Left kidney (tissue), 2 donors: ENCODE measurements around the gene CPXM2. TPM values are rescaled to one million over a fixed set of nuclear protein-coding genes. Genes with fewer than 3 reads are reported as not detected.

Experiments used
- DNase-seq: peaks from one replicate; pipeline ENCODE4 v3.0.0-alpha.2; 2013
- polyA plus RNA-seq: library from polyadenylated mRNA; unstranded; fragments of 120-200 nt; gene quantifications from one replicate; pipeline ENCODE4 v1.2.1, GENCODE V29; 2013; ENCODE audit not compliant: insufficient read length

The CPXM2 gene
- polyA plus RNA-seq, 1 donor, result 4.6 TPM

- DNase-seq, result no peak
Measured at GRCh38 chr10:123869020-123869414, 22.6 kb downstream of the CPXM2 start.

DNA sequence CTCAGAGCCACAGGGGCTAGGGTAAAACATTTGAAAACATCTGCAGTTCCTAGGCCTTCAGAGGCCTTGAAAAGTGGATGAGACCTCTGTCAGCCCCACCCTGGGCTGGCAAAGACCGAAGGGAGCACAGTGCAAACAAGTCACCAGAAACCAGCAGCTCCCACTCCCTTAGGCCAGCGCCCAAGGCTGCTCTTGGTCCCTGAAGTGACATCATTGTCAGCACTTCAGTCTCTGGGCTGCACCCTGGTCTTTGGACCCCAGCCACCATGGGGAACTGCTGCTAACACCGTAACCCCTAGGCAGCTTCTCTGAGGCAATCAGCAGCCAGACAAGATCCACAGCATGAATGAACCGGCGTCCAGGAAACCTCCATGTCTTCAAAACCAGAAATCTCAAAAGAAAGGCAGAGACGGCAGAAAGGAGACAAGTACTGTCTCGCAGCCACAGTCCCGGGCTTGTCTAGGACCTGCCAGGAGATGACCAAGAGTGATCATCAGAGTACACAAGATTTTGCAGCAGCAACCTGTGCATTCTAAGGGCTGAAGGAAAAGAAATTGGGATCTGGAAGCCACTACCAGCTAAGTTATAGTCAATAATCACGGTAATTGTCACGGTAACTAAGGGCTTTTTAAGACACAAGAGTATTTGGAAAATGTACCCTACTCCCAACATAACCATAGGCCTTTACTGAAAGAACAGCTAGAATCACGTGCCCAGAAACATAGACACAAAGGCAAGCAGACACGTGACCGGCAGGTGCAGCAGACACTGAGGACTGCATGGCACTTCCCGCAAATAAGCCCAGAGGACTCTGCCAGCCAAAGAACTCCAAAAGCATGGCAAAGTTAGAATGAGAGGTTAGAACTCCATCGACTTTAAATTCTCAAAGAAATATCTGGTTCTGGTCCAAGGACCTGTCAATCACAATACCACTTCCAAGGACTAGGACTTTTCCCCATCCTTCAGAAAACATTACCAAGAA, 23.3 kb downstream of the CPXM2 start:
- DNase-seq, result no peak

DNA sequence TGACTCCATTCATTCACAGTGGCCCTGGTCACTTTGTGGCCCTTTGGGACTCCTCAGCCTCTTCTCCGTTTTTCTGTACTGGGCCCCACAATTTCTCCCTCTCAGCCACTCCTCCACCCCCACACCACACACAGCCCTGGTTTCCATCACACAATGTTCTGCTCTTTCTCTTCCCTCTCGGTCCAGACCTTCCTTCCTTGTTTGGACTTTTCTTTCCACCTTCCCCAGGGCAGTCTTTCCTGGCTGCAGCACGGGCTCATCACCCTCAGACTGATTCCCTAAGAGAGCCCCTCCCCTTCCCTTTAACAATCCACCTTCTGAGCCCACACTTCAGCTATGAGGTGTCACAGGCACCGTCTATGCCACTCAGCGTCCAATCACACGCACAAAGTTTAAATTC, 25.7 kb downstream of the CPXM2 start:
- no peak for DNase-seq

GRCh38 chr10:123865350-123865749, 26.3 kb downstream of the CPXM2 start:
- no peak for DNase-seq

DNA sequence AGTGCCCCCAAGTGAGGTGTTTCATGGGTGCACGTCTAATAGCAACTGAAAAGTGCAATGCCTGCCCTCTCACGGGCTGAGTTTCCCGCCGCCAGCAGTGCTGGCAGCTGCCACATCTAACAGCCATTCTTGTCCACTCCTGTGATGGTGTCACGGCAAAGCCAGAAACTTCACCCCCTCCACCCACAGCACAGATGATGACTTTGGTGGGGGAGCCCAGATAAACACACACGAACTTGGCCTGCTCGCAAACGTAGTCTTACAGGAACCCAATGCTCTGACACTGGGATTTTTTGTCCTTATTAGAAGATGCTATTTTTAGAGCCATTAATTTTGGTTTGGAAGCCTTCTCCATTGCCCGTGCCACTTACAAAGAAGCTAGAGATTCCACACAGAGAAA, 26.7 kb downstream of the CPXM2 start:
- DNase-seq, result no peak

- DNase-seq, result no peak
Measured at GRCh38 chr10:123863721-123864482, 27.7 kb downstream of the CPXM2 start.

DNA sequence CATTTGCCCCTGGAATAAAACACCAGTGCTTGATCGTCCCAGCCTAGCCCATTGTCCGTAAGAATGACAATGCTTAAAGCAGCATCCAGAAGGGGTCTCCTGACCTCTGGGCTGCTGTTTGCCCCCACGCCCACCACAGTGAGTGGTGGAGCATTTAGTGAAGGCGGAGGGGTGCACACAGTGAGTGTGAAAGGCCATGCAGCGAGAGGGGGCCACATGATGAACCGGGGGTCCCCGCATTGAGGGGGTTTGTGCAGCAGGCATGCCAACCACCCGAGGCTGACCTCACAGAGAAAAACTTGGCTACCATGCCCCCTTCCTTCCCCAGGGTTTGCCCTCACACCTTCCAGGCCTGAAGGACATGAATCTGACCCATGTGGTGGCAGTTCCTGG, 28.4 kb downstream of the CPXM2 start:
- no peak for DNase-seq

DNA sequence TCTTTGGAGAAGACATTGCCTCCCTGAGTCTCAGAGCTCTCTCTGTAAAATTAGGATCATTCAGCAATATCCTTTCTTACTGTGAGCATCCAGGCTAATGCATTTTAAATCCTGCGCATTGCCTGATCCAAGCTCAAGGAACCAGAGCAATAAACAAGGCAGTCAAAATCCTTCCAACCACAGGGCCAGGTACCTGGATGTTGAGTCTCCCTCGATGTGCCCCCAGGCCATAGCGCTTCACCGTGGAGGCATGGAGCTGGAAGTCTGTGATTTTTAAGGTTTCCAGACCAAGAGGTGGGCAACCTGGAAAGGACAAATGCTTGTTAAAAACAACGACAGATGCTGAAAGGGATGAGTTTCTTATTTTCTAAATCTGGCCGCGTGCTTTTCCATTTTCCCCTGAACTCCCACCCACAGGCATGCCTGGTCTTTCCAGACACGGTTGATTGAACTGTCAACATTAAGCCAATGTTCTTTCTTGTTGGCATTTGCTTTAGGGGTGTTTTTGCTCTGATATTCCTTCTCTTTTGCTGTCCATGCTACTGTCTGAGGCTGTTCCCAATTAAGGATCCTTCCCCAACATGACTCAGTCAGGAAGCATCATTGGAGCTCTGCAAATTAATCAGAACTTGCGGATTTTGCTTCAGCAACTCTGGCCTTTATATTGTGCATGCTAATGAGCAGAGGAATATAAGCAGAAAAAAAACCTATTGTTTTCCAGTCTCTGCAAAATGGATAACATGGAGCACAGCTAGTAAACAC, 29.0 kb downstream of the CPXM2 start:
- no peak for DNase-seq

- no peak for DNase-seq
Measured at GRCh38 chr10:123860856-123861255, 30.8 kb downstream of the CPXM2 start.

GRCh38 chr10:123860209-123860608, 31.4 kb downstream of the CPXM2 start:
- no peak for DNase-seq

DNA sequence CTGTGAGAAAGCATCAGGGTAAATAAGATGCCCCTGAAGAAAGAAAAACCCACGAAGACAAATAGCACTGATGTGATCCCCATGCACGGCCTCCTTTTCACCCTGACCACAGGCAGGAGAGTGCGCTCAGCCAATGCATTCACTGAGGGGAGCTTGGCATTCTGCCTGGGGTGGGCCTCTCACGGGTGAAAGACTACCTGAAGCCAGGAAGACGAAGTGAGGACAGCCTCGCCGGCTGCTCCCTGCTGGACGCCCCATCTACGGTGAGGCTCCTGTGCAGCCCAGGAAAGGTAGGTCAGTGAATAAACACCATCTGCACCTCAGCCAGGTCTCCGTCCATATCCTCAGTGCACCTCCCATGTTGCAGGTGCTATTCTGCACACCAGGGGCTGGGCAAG, 32.0 kb downstream of the CPXM2 start:
- no peak for DNase-seq

GRCh38 chr10:123858907-123859652, 32.5 kb downstream of the CPXM2 start:
- DNase-seq, result no peak

DNA sequence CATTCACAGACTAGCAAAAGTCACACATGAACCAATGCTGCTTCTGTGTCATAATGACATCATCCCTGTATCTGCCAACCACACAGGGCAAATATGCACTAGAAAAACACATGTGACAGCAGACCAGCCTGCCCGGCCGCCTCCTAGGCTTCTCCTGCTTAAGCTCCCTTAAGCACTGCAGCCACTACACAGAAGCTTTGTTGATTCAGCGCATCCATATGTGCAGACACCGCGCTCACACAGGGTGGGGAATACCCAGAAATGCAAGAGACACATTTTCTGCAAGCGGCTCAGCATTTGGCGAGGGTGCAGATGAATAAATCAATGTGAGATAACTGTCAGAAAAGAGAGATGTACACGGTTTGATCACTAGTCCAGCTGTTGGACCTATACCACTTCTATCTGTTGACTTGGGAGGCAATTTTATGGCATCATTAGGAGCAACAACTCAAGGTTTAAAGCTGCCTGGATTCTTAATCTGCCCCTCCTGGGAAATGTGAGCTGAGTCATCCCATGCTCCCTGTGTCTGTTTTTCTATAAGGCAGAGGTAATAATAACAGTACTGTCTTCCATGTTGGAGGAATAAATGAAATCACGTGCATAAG, 33.4 kb downstream of the CPXM2 start:
- DNase-seq, result no peak

GRCh38 chr10:123857616-123858015, 34.0 kb downstream of the CPXM2 start:
- no peak for DNase-seq

GRCh38 chr10:123855008-123855684, 36.5 kb downstream of the CPXM2 start:
- no peak for DNase-seq

- DNase-seq, result no peak
Measured at GRCh38 chr10:123854498-123854897, 37.1 kb downstream of the CPXM2 start.

DNA sequence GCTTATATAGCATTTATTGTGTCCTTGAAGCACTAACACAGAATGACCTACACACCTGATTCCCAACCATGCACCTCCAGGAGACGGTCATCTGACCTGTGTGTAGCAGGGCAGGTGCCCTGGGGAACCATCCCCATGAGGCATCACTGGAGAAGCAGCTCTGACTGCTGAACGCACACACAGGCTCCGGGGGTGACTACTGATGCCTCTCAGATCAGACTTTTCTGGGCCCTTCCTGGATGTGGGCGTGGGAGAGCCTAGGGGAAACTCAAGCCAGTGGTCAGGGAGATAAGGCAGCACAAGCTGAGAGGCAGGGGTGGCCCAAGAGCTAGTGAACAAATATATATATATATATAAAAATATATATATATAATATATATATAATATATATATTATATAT, 37.6 kb downstream of the CPXM2 start:
- no peak for DNase-seq

GRCh38 chr10:123852411-123852951, 39.1 kb downstream of the CPXM2 start:
- DNase-seq, result no peak

GRCh38 chr10:123848564-123849457, 42.8 kb downstream of the CPXM2 start:
- DNase-seq, result no peak
